ACC112 (cell line): ENCODE measurements around the gene PRCD.
"Not testable (repeated sequence)": the region's sequence is repeated elsewhere in the genome, so short reads cannot be mapped to it uniquely, and the experiment has no call there.

ENCODE experiments used
- H2AFZ ChIP-seq: fragments of 200-600 bp; sonication (generic); one replicate; pipeline ENCODE4 v1.6.0; 2017; ENCODE audit warnings: antibody characterized with exemption, low read length; ENCODE audit not compliant: unreplicated experiment
- H3K27ac ChIP-seq: fragments of 200-600 bp; sonication (generic); 2 replicates; pipeline ENCODE4 v1.5.1; 2014; ENCODE audit warnings: low read depth, mild to moderate bottlenecking, antibody characterized with exemption, low read length, moderate library complexity
- H3K27me3 ChIP-seq: fragments of 200-600 bp; sonication (generic); 2 replicates; pipeline ENCODE4 v1.6.1; 2014; ENCODE audit warnings: mild to moderate bottlenecking, antibody characterized with exemption, low read length, moderate library complexity, mixed read lengths; ENCODE audit not compliant: insufficient read depth
- H3K36me3 ChIP-seq: fragments of 200-600 bp; sonication (generic); 2 replicates; pipeline ENCODE4 v1.6.1; 2016; ENCODE audit warnings: mild to moderate bottlenecking, antibody characterized with exemption, low read length, moderate library complexity, mixed read lengths; ENCODE audit not compliant: insufficient read depth
- H3K4me1 ChIP-seq: fragments of 200-600 bp; sonication (generic); one replicate; pipeline ENCODE4 v1.6.1; 2016; ENCODE audit warnings: low read length, mixed read lengths; ENCODE audit not compliant: insufficient read depth, unreplicated experiment, control insufficient read depth
- H3K4me3 ChIP-seq: fragments of 200-600 bp; sonication (generic); 2 replicates; pipeline ENCODE4 v1.5.1; 2014; ENCODE audit warnings: mild to moderate bottlenecking, low read depth, low read length
- H3K79me2 ChIP-seq: fragments of 200-600 bp; sonication (generic); one replicate; pipeline ENCODE4 v1.6.0; 2016; ENCODE audit warnings: low read length; ENCODE audit not compliant: control insufficient read depth, unreplicated experiment, insufficient read depth

PRCD gene

GRCh38 chr17:76528528-76529223, 11.2 kb upstream of the PRCD start:
- no peak overlapping the region for H2AFZ ChIP-seq

GRCh38 chr17:76529224-76530094, 10.4 kb upstream of the PRCD start:
- H3K4me3 ChIP-seq = peak overlapping the region; percentile 34; the same call in 1 of the 2 replicates
- H2AFZ ChIP-seq = no peak overlapping the region
- no peaks in the 10 kb centered on the region for H3K27me3 ChIP-seq
- peak overlapping the region; percentile 98 for H3K27ac ChIP-seq
- H3K79me2 ChIP-seq = no peaks in the 10 kb centered on the region
- H3K4me1 ChIP-seq = peaks cover 63% of the 10 kb centered on the region
- no peaks in the 10 kb centered on the region for H3K36me3 ChIP-seq

More at GRCh38 chr17:76528528-76529223, 11.2 kb upstream of the PRCD start:
- Histone ChIP-seq H3K79me2 (no peaks in the 10 kb centered on the region), H3K27me3 (no peaks in the 10 kb centered on the region), H3K4me1 (peaks cover 65% of the 10 kb centered on the region), H3K36me3 (no peaks in the 10 kb centered on the region), H3K4me3 (peak overlapping the region; percentile 11; the same call in 1 of the 2 replicates), H3K27ac (peak overlapping the region; percentile 98)

- Histone ChIP-seq H3K4me1 (peaks cover 65% of the 10 kb centered on the region), H3K27me3 (no peaks in the 10 kb centered on the region), H3K36me3 (no peaks in the 10 kb centered on the region), H3K27ac (peak overlapping the region; percentile 98), H3K79me2 (no peaks in the 10 kb centered on the region), H3K4me3 (peak overlapping the region; percentile 34; the same call in 1 of the 2 replicates), H2AFZ (no peak overlapping the region)
Observed at GRCh38 chr17:76530095-76530723, 9.6 kb upstream of the PRCD start.

GRCh38 chr17:76530811-76531485, 8.9 kb upstream of the PRCD start:
- Histone ChIP-seq H2AFZ (no peak overlapping the region), H3K4me1 (peaks cover 70% of the 10 kb centered on the region), H3K4me3 (no peak overlapping the region), H3K79me2 (peaks cover under 1% of the 10 kb centered on the region), H3K36me3 (no peaks in the 10 kb centered on the region), H3K27me3 (no peaks in the 10 kb centered on the region), H3K27ac (peak overlapping the region; percentile 98)

GRCh38 chr17:76531486-76532038, 8.3 kb upstream of the PRCD start:
- Histone ChIP-seq H3K27me3 (no peaks in the 10 kb centered on the region), H3K4me3 (no peak overlapping the region), H2AFZ (no peak overlapping the region), H3K27ac (peak overlapping the region; percentile 98), H3K4me1 (peaks cover 76% of the 10 kb centered on the region), H3K79me2 (peaks cover 5% of the 10 kb centered on the region), H3K36me3 (no peaks in the 10 kb centered on the region)

GRCh38 chr17:76532072-76532651, 7.7 kb upstream of the PRCD start:
- Histone ChIP-seq H2AFZ (no peak overlapping the region), H3K4me3 (no peak overlapping the region), H3K27me3 (no peaks in the 10 kb centered on the region), H3K27ac (peak overlapping the region; percentile 98), H3K79me2 (peaks cover 5% of the 10 kb centered on the region), H3K36me3 (no peaks in the 10 kb centered on the region), H3K4me1 (peaks cover 77% of the 10 kb centered on the region)

GRCh38 chr17:76533640-76534359, 6.0 kb upstream of the PRCD start:
- not testable (repeated sequence) for H3K27ac ChIP-seq, H3K79me2 ChIP-seq, H3K4me3 ChIP-seq, H2AFZ ChIP-seq, H3K36me3 ChIP-seq, H3K27me3 ChIP-seq
- H3K4me1 ChIP-seq = peaks cover 62% of the 10 kb centered on the region

GRCh38 chr17:76534831-76535732, 4.8 kb upstream of the PRCD start:
- no peak overlapping the region for H2AFZ ChIP-seq
- H3K4me1 ChIP-seq = peaks cover 50% of the 10 kb centered on the region
- H3K79me2 ChIP-seq = peaks cover 5% of the 10 kb centered on the region
- H3K36me3 ChIP-seq = no peaks in the 10 kb centered on the region
- H3K27ac ChIP-seq = peak overlapping the region; percentile 24; the same call in 1 of the 2 replicates
- no peaks in the 10 kb centered on the region for H3K27me3 ChIP-seq
- peak overlapping the region; percentile 81; the same call in 1 of the 2 replicates for H3K4me3 ChIP-seq
